HepG2 (cell line): ENCODE data around the gene FCGR1A. TPM values are rescaled to one million over a fixed set of nuclear protein-coding genes. Genes with fewer than 3 reads are reported as not detected.
"Not testable (repeated sequence)": the region's sequence is repeated elsewhere in the genome, so short reads cannot be mapped to it uniquely, and the experiment has no call there.

ENCODE experiments used
- ATAC-seq: fragments of 200-7000 bp; cut with Tn5 transposase; 3 replicates; pipeline ENCODE4 v1.9.1; 2020; ENCODE audit warnings: mild to moderate bottlenecking, moderate library complexity
- BruUV-seq: library from RNA; stranded (reverse); fragments of 400-500 nt; replicated peaks from 2 replicates; lab custom pipeline; 2021; lab: Mats Ljungman, UMichigan
- CTCF ChIA-PET: fragments of 300-600 bp; formaldehyde crosslinking; extraction: SDS; loops from one replicate; lab custom pipeline; 2021; ENCODE audit warnings: low total read pairs, inconsistent platforms, low intra/inter-chr PET ratio; lab: Yijun Ruan, JAX
- POLR2A ChIA-PET: fragments of 350-600 bp; sonication (Branson Sonifier 250); formaldehyde crosslinking; loops from one replicate; lab custom pipeline; 2020; ENCODE audit warnings: antibody characterized with exemption, inconsistent platforms; lab: Yijun Ruan, JAX
- DNase-seq: peaks from one replicate; pipeline ENCODE4 v3.0.0-alpha.2; 2015; ENCODE audit warnings: low spot score
- FAIRE-seq: peaks from 3 replicates; lab custom pipeline; 2011; peaks lifted over from hg19 to GRCh38; lab: Jason Lieb, UNC
- H2AFZ ChIP-seq: one replicate; pipeline ENCODE4 v1.6.1; 2011; ENCODE audit warnings: low read length, inconsistent platforms
- H3K27ac ChIP-seq: fragments of 300-600 bp; 3 replicates; pipeline ENCODE4 v1.8.0; 2011; ENCODE audit warnings: mixed run types, mild to moderate bottlenecking, mixed read lengths, low read length, inconsistent platforms; ENCODE audit not compliant: insufficient read depth; ENCODE audit errors: extremely low read length
- H3K27me3 ChIP-seq, 2 experiments: fragments of 200-600 bp in 1 of 2; 2 replicates in 1 of 2; 3 replicates in 1 of 2; pipeline versions ENCODE4 v1.6.0 to v1.8.0; 2011; ENCODE audit warnings: low read length in 2 of 2, mild to moderate bottlenecking in 2 of 2, moderate library complexity in 2 of 2, inconsistent platforms in 1 of 2; ENCODE audit not compliant: insufficient read depth in 2 of 2, control insufficient read depth in 1 of 2
- H3K36me3 ChIP-seq, 2 experiments: fragments of 200-600 bp in 1 of 2; replicated peaks in 1 of 2; 2 replicates in 1 of 2; 3 replicates in 1 of 2; pipeline versions ENCODE4 v1.5.1 to v1.8.0; 2011; ENCODE audit warnings: low read length in 2 of 2, inconsistent platforms in 1 of 2; ENCODE audit not compliant: insufficient read depth in 2 of 2, control insufficient read depth in 1 of 2
- H3K4me1 ChIP-seq: 2 replicates; pipeline ENCODE4 v1.5.1; 2012; ENCODE audit warnings: low read length, inconsistent platforms; ENCODE audit not compliant: insufficient read depth
- H3K4me2 ChIP-seq: 2 replicates; pipeline ENCODE4 v1.6.0; 2011; ENCODE audit warnings: low read depth, low read length, inconsistent platforms
- H3K4me3 ChIP-seq, 3 experiments: fragments of 200-600 bp in 1 of 3; sonication (generic), shearing (Covaris generic) in 1 of 3; replicated peaks in 1 of 3; 2 replicates each; pipeline ENCODE4 v1.5.1; 2011 to 2016; ENCODE audit warnings: low read length in 3 of 3, inconsistent platforms in 2 of 3, low read depth in 2 of 3, mild to moderate bottlenecking in 2 of 3, control low read depth in 1 of 3, mixed read lengths in 1 of 3; ENCODE audit not compliant: insufficient read depth in 1 of 3
- H3K79me2 ChIP-seq: one replicate; pipeline ENCODE4 v1.6.1; 2011; ENCODE audit warnings: low read length, inconsistent platforms; ENCODE audit not compliant: insufficient read depth
- H3K9ac ChIP-seq: 2 replicates; pipeline ENCODE4 v1.6.0; 2011; ENCODE audit warnings: mild to moderate bottlenecking, low read depth, low read length, inconsistent platforms; ENCODE audit not compliant: insufficient read depth
- H3K9me3 ChIP-seq: 2 replicates; pipeline ENCODE4 v1.5.1; 2012; ENCODE audit warnings: mild to moderate bottlenecking, low read length
- H4K20me1 ChIP-seq: 2 replicates; pipeline ENCODE4 v1.6.0; 2011; ENCODE audit warnings: inconsistent platforms, mild to moderate bottlenecking, low read length, moderate library complexity; ENCODE audit not compliant: insufficient read depth
- WGBS: methylation state at CpG from one replicate; pipeline ENCODE4 v1.1.6; 2017; ENCODE audit warnings: low lambda C conversion rate; 5-methylcytosine and 5-hydroxymethylcytosine counted together
- in situ Hi-C: cut with HindIII; loops from 2 replicates; pipeline ENCODE4 v1.10.0; 2017; ENCODE audit warnings: low pct_unique_long_range_greater_than_20kb; ENCODE audit not compliant: extremely low pct_ligation_motif_present
- intact Hi-C: fragments of 100-400 bp; cut with micrococcal nuclease; formaldehyde crosslinking; loops from one replicate; pipeline ENCODE4 v1.10.0; 2022; ENCODE audit not compliant: unreplicated experiment
- polyA plus RNA-seq, 8 experiments: library from polyadenylated mRNA; depleted of rRNA in 3 of 8; stranded (reverse) in 7 of 8; unstranded in 1 of 8; fragments of >200 nt; fragmentation: Illumina TruSeq in 4 of 8; extraction: Trizol in 4 of 8; gene quantifications; 2 replicates each; pipeline versions ENCODE4 v1.2.1 to v1.2.3, GENCODE V29; 2011 to 2016; ENCODE audit warnings: low read depth in 4 of 8, missing spikeins in 1 of 8, mixed read lengths in 1 of 8; ENCODE audit not compliant: insufficient read depth in 1 of 8
- total RNA-seq, 5 experiments: library from RNA; depleted of rRNA; stranded (reverse); fragments of >200 nt; fragmentation: Illumina TruSeq; extraction: Trizol; gene quantifications; 2 replicates each; pipeline ENCODE4 v1.2.3, GENCODE V29; 2016; ENCODE audit warnings: low read depth in 1 of 5

Gene FCGR1A
- total and polyA plus RNA-seq, 2 of the 13 experiments (the other 11 are each of a cell fraction or from before 2014, with no cell fraction given) = not detected

GRCh38 chr1:149766241-149766640 is 16.3 kb upstream of the FCGR1A start:
- DNase-seq, H3K36me3 ChIP-seq, FAIRE-seq, POLR2A ChIA-PET, H3K27me3 ChIP-seq, H3K4me3 ChIP-seq, intact Hi-C loops, H3K4me2 ChIP-seq, H3K9me3 ChIP-seq, H4K20me1 ChIP-seq, H3K27ac ChIP-seq, H3K9ac ChIP-seq, CTCF ChIA-PET, H3K4me1 ChIP-seq, in situ Hi-C loops, H3K79me2 ChIP-seq, BruUV-seq, ATAC-seq, H2AFZ ChIP-seq: not testable (repeated sequence)
- WGBS = no CpG with 5 or more reads among the region's 1 CpG

- H3K4me1 ChIP-seq, H3K9me3 ChIP-seq, CTCF ChIA-PET, POLR2A ChIA-PET, H3K9ac ChIP-seq, H2AFZ ChIP-seq, ATAC-seq, H3K27ac ChIP-seq, BruUV-seq, H3K36me3 ChIP-seq, FAIRE-seq, DNase-seq, H3K4me2 ChIP-seq, H3K27me3 ChIP-seq, H4K20me1 ChIP-seq, H3K4me3 ChIP-seq, H3K79me2 ChIP-seq, in situ Hi-C loops, intact Hi-C loops: not testable (repeated sequence)
- WGBS = no CpG with 5 or more reads among the region's 1 CpG
Observed at GRCh38 chr1:149769216-149769615, 13.3 kb upstream of the FCGR1A start.

- H2AFZ ChIP-seq, H3K36me3 ChIP-seq, H3K27me3 ChIP-seq, H3K27ac ChIP-seq, H3K4me2 ChIP-seq, intact Hi-C loops, H3K9me3 ChIP-seq, H3K9ac ChIP-seq, H4K20me1 ChIP-seq, CTCF ChIA-PET, H3K79me2 ChIP-seq, FAIRE-seq, BruUV-seq, H3K4me1 ChIP-seq, ATAC-seq, POLR2A ChIA-PET, H3K4me3 ChIP-seq, DNase-seq, in situ Hi-C loops: not testable (repeated sequence)
- WGBS = 25% methylated on average over 3 of the region's 4 CpGs
Observed at GRCh38 chr1:149770661-149771060, 11.8 kb upstream of the FCGR1A start.

- POLR2A ChIA-PET, FAIRE-seq, H3K4me1 ChIP-seq, H3K79me2 ChIP-seq, H4K20me1 ChIP-seq, CTCF ChIA-PET, H3K27ac ChIP-seq, H3K36me3 ChIP-seq, intact Hi-C loops, H3K9me3 ChIP-seq, DNase-seq, H3K27me3 ChIP-seq, H3K9ac ChIP-seq, BruUV-seq, ATAC-seq, in situ Hi-C loops, H3K4me3 ChIP-seq, H2AFZ ChIP-seq, H3K4me2 ChIP-seq: not testable (repeated sequence)
- no CpG with 5 or more reads among the region's 4 CpGs for WGBS
Observed at GRCh38 chr1:149771653-149772425, 10.7 kb upstream of the FCGR1A start.
